NB4 (cell line): ENCODE data around the gene CACNA1A.

Experiments
- POLR2A ChIP-seq: IDR thresholded peaks from 2 replicates; pipeline ENCODE4 v1.6.1; 2011; ENCODE audit warnings: mild to moderate bottlenecking; ENCODE audit not compliant: insufficient read length; ENCODE audit errors: extremely low read depth
- TF ChIP-seq, protein P1 (sequence below): IDR thresholded peaks from one replicate; pipeline ENCODE4 v1.5.1; 2012; ENCODE audit warnings: low read depth, low read length

DNA sequence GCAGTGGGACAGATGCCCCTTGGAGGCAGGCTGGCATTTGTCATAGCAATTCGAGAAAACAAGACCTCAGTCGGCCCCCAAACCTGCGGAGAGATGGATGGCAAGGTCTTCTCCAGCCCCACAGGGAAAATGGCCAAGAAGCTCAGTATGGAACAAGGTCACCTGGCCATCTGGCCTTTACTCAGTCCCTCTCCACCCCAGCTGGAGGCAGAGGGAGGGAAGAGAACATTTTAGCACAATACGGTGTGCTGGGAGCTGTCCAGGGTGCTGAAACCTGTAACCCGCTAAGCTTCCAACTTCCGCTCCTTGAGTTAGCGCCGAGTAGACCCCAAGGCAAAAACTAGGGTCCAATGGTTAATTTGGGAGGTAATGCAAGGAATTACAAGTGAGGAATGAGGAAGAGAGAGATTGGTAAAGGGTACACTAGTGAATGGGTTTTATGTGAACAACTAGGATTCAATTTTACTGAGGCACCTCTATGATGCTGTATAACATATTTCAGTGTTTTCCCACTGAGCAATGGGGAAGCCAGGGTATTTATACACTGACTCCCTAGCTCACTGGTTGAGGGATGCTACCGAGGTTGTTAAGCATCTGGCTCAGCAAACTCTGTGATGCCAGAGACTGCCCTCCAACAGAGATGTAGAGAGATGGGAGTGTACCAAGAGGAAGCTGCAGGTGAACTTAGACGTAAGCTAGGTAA lies 64.3 kb downstream of the CACNA1A start:
- TF ChIP-seq, protein P1, sequence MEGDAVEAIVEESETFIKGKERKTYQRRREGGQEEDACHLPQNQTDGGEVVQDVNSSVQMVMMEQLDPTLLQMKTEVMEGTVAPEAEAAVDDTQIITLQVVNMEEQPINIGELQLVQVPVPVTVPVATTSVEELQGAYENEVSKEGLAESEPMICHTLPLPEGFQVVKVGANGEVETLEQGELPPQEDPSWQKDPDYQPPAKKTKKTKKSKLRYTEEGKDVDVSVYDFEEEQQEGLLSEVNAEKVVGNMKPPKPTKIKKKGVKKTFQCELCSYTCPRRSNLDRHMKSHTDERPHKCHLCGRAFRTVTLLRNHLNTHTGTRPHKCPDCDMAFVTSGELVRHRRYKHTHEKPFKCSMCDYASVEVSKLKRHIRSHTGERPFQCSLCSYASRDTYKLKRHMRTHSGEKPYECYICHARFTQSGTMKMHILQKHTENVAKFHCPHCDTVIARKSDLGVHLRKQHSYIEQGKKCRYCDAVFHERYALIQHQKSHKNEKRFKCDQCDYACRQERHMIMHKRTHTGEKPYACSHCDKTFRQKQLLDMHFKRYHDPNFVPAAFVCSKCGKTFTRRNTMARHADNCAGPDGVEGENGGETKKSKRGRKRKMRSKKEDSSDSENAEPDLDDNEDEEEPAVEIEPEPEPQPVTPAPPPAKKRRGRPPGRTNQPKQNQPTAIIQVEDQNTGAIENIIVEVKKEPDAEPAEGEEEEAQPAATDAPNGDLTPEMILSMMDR: no peak
- TF ChIP-seq POLR2A: no peak
